ENCODE data around the gene NR6A1.

GRCh38 chr9:124757616-124758015 is 13.5 kb downstream of the NR6A1 start:
- no peak for TF ChIP-seq POLR2A (IDR thresholded peaks at IDR 0.05)
- TF ChIP-seq, protein P1, sequence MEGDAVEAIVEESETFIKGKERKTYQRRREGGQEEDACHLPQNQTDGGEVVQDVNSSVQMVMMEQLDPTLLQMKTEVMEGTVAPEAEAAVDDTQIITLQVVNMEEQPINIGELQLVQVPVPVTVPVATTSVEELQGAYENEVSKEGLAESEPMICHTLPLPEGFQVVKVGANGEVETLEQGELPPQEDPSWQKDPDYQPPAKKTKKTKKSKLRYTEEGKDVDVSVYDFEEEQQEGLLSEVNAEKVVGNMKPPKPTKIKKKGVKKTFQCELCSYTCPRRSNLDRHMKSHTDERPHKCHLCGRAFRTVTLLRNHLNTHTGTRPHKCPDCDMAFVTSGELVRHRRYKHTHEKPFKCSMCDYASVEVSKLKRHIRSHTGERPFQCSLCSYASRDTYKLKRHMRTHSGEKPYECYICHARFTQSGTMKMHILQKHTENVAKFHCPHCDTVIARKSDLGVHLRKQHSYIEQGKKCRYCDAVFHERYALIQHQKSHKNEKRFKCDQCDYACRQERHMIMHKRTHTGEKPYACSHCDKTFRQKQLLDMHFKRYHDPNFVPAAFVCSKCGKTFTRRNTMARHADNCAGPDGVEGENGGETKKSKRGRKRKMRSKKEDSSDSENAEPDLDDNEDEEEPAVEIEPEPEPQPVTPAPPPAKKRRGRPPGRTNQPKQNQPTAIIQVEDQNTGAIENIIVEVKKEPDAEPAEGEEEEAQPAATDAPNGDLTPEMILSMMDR (IDR thresholded peaks at IDR 0.05): no peak
